ENCODE measurements around the gene CIDEB. TPM values are rescaled to one million over a fixed set of nuclear protein-coding genes. Genes with fewer than 3 reads are reported as not detected.

Gene CIDEB
- total RNA-seq, 1 donor from 2014 or later: 1.8 TPM

DNA sequence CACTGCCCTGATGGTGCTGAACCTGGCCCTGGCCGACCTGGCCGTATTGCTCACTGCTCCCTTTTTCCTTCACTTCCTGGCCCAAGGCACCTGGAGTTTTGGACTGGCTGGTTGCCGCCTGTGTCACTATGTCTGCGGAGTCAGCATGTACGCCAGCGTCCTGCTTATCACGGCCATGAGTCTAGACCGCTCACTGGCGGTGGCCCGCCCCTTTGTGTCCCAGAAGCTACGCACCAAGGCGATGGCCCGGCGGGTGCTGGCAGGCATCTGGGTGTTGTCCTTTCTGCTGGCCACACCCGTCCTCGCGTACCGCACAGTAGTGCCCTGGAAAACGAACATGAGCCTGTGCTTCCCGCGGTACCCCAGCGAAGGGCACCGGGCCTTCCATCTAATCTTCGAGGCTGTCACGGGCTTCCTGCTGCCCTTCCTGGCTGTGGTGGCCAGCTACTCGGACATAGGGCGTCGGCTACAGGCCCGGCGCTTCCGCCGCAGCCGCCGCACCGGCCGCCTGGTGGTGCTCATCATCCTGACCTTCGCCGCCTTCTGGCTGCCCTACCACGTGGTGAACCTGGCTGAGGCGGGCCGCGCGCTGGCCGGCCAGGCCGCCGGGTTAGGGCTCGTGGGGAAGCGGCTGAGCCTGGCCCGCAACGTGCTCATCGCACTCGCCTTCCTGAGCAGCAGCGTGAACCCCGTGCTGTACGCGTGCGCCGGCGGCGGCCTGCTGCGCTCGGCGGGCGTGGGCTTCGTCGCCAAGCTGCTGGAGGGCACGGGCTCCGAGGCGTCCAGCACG, 8.2 kb upstream of the CIDEB start:
- no peak overlapping the region for H3K4me3 Mint-ChIP-seq (ENCODE audit: unreplicated experiment)
- no peak overlapping the region for H3K27ac Mint-ChIP-seq (ENCODE audit: unreplicated experiment)
- H3K36me3 Mint-ChIP-seq (ENCODE audit: unreplicated experiment): no peaks in the 10 kb centered on the region
- H3K27me3 Mint-ChIP-seq (ENCODE audit: unreplicated experiment): peaks cover 20% of the 10 kb centered on the region
- H3K4me1 Mint-ChIP-seq (ENCODE audit: low read depth, unreplicated experiment): no peaks in the 10 kb centered on the region
- peaks cover 4% of the 10 kb centered on the region for H3K9me3 Mint-ChIP-seq (ENCODE audit: unreplicated experiment)
- DNase-seq: peak; percentile 31
- TF ChIP-seq, protein P1, sequence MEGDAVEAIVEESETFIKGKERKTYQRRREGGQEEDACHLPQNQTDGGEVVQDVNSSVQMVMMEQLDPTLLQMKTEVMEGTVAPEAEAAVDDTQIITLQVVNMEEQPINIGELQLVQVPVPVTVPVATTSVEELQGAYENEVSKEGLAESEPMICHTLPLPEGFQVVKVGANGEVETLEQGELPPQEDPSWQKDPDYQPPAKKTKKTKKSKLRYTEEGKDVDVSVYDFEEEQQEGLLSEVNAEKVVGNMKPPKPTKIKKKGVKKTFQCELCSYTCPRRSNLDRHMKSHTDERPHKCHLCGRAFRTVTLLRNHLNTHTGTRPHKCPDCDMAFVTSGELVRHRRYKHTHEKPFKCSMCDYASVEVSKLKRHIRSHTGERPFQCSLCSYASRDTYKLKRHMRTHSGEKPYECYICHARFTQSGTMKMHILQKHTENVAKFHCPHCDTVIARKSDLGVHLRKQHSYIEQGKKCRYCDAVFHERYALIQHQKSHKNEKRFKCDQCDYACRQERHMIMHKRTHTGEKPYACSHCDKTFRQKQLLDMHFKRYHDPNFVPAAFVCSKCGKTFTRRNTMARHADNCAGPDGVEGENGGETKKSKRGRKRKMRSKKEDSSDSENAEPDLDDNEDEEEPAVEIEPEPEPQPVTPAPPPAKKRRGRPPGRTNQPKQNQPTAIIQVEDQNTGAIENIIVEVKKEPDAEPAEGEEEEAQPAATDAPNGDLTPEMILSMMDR (IDR thresholded peaks at IDR 0.05; ENCODE audit: partially characterized antibody, unreplicated experiment): no peak

DNA sequence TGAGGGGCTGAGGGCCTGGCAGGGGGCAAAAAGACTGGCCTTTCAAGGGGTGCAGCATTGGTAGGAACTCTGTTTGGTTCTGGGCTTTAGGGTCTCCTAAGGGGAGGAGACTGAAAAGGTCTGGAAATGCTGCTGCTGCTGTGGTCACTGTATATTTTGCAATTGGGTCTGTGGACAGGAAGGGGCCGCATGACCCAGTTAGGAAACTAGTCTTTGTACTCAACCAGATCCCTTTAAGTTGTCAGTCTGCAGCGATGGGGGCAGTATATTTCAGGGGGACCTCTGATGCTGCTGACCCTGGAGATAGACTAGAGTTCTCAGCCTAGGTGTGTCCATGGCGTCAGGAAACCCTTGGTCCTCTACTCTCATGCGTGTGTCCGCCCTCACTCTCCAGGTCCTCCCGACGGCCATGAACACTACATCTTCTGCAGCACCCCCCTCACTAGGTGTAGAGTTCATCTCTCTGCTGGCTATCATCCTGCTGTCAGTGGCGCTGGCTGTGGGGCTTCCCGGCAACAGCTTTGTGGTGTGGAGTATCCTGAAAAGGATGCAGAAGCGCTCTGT, 7.5 kb upstream of the CIDEB start:
- DNase-seq: no peak
- Mint-ChIP-seq H3K4me1 (ENCODE audit: low read depth, unreplicated experiment) (peaks cover under 1% of the 10 kb centered on the region), H3K9me3 (ENCODE audit: unreplicated experiment) (peaks cover 4% of the 10 kb centered on the region), H3K27me3 (ENCODE audit: unreplicated experiment) (peaks cover 20% of the 10 kb centered on the region), H3K36me3 (ENCODE audit: unreplicated experiment) (no peaks in the 10 kb centered on the region), H3K27ac (ENCODE audit: unreplicated experiment) (peak overlapping the region; percentile 56), H3K4me3 (ENCODE audit: unreplicated experiment) (no peak overlapping the region)
- TF ChIP-seq, protein P1 (IDR thresholded peaks at IDR 0.05; ENCODE audit: partially characterized antibody, unreplicated experiment): no peak

DNA sequence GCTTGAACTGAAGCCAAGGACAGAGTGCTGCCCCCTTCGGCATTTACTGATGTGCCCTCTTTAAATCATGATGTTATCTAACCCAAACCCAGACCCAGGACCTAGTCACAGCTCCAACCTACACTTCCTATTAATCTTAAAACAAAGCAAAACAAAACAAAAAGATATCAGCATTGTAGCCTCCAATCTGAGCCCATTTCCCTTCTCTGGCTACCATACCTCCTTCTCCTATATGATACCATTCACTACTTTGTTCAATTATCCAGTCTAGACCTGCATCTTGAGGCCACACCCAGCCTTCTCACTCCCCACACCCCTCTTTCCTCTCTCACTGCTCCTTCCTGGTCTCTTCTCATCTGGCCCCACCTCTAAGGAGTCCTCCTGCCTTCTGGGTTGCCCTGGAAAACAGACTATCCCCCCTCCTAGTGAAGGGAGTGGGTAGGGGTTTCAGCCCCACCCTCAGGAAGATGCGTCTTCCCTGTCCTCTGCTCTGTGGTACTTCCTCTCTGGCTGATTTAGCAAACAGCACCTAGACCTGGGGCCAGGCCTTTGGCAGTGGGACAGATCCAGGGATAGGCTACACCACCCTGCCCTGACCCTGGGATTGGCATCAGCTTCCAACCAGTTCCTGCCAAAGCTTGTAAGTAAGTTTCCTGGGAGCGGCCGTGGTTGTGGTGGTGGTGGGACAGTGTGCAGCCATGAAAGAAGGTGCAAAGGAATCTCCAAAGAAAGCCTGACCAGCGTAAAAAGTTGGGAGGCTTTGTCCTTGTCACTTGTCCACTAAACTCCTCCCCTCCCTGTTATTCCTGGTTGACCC, 6.8 kb upstream of the CIDEB start:
- no peak overlapping the region for H3K4me3 Mint-ChIP-seq (ENCODE audit: unreplicated experiment)
- TF ChIP-seq, protein P1 (IDR thresholded peaks at IDR 0.05; ENCODE audit: partially characterized antibody, unreplicated experiment): no peak
- peaks cover 23% of the 10 kb centered on the region for H3K27me3 Mint-ChIP-seq (ENCODE audit: unreplicated experiment)
- DNase-seq: no peak
- H3K27ac Mint-ChIP-seq (ENCODE audit: unreplicated experiment): no peak overlapping the region
- peaks cover 2% of the 10 kb centered on the region for H3K4me1 Mint-ChIP-seq (ENCODE audit: low read depth, unreplicated experiment)
- no peaks in the 10 kb centered on the region for H3K36me3 Mint-ChIP-seq (ENCODE audit: unreplicated experiment)
- peaks cover 6% of the 10 kb centered on the region for H3K9me3 Mint-ChIP-seq (ENCODE audit: unreplicated experiment)

DNA sequence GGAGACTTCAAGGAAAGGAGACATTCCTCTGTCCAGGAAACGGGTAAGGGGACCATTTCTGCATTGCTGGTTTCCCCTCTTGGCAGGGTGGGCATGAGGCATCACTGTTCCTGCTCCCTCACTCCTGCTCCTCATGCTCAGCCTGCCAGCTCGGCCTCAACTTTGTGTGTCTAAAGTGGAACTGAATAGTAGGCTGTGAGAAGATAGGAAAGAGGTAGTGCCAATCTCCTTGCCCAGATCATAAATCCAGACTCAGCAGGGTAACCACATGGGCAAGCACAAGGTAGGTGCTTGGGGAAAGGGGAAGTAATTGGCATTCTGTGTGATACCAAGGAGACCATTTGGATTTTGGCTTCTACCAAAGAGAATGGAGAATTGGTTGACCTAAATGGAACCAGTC, 6.1 kb upstream of the CIDEB start:
- Mint-ChIP-seq H3K4me1 (ENCODE audit: low read depth, unreplicated experiment) (peaks cover 2% of the 10 kb centered on the region), H3K4me3 (ENCODE audit: unreplicated experiment) (no peak overlapping the region), H3K36me3 (ENCODE audit: unreplicated experiment) (no peaks in the 10 kb centered on the region), H3K27me3 (ENCODE audit: unreplicated experiment) (peaks cover 20% of the 10 kb centered on the region), H3K9me3 (ENCODE audit: unreplicated experiment) (peaks cover 6% of the 10 kb centered on the region), H3K27ac (ENCODE audit: unreplicated experiment) (no peak overlapping the region)
- TF ChIP-seq, protein P1 (IDR thresholded peaks at IDR 0.05; ENCODE audit: partially characterized antibody, unreplicated experiment): no peak
- DNase-seq: no peak
